NOMO-1 treated with DMSO at 0.1 percent for 48 hours (cell line): ENCODE measurements around the gene PDCD6IP.
"Not testable (repeated sequence)": the region's sequence is repeated elsewhere in the genome, so short reads cannot be mapped to it uniquely, and the experiment has no call there.

Experiments used
- DNase-seq: peaks from one replicate; lab custom pipeline; 2025; ENCODE audit not compliant: unreplicated experiment; lab: John Stamatoyannopoulos, UW

Gene PDCD6IP, protein sequence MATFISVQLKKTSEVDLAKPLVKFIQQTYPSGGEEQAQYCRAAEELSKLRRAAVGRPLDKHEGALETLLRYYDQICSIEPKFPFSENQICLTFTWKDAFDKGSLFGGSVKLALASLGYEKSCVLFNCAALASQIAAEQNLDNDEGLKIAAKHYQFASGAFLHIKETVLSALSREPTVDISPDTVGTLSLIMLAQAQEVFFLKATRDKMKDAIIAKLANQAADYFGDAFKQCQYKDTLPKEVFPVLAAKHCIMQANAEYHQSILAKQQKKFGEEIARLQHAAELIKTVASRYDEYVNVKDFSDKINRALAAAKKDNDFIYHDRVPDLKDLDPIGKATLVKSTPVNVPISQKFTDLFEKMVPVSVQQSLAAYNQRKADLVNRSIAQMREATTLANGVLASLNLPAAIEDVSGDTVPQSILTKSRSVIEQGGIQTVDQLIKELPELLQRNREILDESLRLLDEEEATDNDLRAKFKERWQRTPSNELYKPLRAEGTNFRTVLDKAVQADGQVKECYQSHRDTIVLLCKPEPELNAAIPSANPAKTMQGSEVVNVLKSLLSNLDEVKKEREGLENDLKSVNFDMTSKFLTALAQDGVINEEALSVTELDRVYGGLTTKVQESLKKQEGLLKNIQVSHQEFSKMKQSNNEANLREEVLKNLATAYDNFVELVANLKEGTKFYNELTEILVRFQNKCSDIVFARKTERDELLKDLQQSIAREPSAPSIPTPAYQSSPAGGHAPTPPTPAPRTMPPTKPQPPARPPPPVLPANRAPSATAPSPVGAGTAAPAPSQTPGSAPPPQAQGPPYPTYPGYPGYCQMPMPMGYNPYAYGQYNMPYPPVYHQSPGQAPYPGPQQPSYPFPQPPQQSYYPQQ

DNA sequence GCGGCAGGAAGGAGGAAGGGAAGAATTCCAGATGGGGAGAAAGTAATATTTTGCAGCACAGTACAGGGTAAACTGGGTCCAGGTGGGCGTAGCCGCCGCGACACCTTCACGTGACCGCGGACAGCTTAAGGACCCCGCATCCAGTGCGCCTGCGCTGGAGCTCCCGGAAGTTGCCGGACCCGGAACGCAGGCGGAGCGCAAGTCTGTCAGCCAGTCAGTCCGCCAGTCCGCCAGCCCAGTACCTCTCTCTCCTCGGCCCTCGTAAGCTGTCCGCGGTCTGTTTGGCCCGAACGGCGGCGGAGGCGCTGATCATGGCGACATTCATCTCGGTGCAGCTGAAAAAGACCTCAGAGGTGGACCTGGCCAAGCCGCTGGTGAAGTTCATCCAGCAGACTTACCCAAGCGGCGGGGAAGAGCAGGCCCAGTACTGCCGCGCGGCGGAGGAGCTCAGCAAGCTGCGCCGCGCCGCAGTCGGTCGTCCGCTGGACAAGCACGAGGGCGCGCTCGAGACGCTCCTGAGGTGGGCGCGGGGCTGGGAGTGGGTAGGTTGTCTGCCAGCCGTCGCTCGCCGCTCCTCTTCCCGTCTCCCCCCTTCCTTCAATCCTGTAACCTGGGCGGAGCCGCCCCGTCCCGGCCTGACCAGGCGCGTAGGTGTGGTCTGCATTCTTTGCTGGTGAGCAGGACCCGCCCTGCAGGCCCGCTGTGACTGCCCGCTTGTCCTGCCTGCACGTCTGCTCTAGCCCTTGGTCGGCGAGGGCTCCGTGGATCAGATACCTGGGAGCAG lies at the start of gene PDCD6IP:
Gene PDCD6IP, plus strand, starts transcription at position 213 of the 784 bp plus-strand sequence. Its CDS starts 99 bp downstream, at position 312.
- DNase-seq = peak; percentile 86

DNA sequence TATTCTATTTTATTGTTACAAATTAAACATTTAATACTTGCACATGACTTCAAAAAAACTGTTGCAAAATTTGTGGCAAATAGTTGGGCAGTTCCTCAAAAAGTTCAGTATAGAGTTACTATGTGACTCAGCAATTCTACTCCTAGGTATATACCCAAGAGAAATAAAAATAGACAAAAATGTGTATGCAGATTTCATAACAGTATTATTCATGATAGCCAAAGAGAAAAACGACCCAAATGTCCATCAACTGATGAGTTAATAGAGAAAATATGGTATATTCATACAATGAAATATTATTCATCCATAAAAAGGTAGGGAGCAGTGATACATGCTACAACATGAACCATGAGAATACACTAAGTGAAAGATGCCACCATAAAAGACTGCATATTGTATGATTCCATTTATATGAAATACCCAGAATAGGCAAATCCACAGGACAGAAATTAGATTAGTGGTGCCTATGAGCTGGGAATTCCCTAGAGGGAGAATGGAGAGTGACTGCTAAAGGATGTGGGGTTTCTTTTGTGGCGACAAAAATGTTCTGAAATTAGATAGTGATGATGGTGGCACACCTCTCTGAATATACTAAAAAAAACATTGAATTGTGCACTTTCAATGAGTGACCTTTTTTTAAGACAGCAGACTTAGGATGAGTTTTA lies 48.8 kb upstream of the PDCD6IP start:
- DNase-seq = peak; percentile 95

DNA sequence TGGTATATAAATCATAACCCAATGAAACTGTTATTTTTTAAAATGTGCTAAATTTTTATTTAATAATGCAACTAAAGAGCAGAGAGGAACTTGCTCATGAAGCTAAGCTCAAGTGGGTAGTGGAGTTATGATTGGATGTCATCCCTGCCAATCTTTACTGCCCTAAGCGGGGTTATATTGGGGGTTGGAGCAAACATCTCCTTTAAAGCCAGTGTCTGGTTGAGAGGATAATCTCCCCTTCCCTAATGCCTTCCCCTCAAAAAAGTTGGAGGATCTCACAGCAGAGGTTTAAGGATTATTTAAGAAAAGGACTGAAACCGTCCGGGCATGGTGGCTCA lies 48.2 kb upstream of the PDCD6IP start:
- DNase-seq = no peak

DNA sequence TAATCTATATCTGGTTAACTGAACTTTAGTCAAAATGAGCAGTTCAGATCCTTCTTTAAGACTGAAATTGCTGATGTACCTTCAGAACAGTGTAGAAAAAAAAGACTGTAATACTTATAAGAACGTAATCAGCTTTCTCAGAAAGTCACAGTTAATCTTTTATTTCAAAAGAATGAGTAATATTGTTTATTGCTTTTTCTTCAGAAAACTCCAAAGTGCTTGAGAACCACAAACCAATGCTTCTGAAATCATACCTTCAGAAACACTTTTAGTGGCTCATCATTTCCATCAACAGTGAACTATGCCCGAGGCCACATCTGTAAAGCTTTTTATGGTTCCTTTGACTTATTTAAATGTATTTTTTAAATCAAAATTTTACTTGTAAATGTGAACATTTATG lies 47.1 kb upstream of the PDCD6IP start:
- DNase-seq = no peak

DNA sequence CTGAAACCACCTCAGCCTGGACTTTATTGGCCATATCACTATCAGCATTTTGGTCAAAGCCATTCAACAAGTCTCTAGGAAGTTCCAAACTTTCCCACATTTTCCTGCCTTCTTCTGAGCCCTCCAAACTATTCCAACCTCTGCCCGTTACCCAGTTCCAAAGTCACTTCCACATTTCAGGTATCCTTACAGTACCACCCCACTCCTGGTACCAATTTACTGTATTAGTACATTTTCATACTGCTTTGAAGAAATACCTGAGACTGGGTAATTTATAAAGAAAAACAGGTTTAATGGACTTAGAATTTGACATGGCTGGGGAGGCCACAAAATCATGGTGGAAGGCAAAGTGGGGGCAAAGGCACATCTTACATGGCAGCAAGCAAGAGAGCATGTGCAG lies 44.0 kb upstream of the PDCD6IP start:
- DNase-seq = not testable (repeated sequence)

DNA sequence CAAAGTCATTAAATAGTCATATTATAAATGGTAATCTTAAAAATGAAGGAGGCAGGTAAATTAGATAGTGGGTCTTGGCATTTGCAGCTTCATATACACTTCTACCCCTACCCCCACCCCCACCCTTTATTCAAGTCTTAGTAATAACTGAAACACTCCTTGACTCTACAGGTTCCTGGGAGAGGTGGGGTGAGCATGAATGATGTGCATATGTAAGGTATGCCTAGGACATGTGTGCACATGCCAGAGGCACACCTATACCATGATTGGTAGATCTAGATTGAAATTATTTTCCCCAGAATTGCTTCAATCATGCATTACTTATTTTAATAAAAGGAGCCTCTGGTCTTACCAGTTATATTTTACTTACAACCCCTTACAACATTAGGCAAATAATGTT lies 40.1 kb upstream of the PDCD6IP start:
- DNase-seq = no peak

DNA sequence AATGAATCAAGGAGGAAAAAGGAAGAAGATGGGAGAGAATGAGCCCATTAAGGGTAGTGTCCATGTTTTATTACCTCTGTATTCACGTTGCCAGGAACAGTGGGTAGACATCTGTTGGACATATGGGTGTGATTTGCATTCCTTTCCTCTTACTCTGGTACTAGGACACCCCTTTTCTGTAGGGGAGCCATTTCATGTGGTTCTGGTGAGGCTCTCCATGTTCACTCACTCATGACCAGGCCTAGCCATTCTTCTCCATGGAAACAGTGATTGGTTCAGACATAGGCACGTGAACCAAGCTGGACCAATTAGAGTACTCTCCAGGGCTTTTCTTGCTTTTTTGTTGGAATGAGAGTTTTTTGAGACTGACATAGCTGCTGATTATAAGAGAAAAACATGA lies 39.6 kb upstream of the PDCD6IP start:
- DNase-seq = no peak

DNA sequence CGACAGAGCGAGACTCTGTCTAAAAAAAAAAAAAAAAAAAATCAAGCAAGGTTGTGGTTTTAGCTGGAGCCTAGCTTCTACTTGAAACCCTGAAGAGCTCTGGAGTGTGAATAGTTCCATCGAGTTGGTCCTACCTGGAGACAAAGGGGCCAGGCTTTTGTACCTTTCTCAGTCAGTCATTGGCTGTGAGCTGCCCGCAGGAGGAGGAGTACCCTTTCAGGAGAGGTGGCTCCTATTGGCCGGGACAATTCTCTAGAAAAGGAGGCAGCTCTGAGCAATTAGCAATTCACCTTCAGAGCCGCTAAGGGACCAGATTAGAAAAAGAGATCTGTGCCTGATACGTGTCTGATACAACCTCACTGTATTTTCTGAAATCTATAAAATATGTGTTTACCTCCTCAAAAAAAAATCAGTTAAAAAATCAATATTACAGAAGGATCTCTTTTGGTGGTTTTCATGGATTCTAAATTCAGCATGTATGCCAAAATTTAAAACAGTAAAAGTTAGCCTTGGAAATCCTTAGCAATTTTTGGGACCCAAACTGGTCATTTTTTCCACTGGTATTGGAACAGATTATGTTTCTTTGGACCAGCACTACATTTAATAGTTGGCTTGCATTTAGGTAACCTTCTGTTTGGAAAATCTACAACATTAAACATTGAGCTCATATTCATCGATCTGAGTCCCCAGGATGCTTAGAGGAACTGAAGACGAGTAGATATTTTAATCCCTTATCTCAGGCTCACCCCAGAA lies 29.7 kb upstream of the PDCD6IP start:
- DNase-seq = no peak

DNA sequence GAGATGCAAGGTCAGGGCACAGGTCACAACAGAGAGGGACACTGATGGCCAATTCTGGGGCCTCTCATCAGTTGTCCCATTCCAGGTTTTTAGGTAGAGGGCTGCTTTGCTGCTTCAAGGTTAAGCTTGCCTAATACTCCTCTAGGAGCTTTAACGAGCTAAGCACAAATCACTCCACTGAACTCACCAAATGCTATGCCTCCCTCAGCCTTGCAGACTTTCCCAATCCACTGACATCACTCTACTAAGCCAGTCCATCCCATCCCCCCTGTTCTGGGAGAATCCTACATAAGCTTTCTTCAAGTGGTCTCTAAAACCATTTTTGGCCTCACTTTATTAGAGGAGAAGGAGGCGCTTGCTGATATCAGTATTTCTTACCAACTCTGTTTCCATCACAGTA lies 24.8 kb upstream of the PDCD6IP start:
- no peak for DNase-seq

DNA sequence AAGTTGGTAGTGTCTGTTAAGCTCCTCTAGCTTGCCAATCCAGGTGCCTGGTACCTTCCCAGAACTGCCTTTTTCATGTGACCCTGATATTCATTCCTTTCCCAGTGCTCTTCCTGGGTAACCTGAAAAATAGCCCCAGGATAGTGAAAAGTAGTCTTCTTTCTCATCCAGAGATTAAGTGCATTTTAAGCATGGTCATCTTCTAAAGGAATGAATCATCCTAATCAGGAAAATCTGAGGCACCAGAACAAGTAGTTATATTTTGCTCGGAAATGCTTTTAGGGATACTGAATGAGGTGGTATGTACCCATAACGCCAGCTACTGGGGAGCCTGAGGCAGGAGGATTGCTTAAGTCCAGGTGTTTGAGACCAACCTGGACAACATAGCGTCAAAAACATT lies 23.1 kb upstream of the PDCD6IP start:
- DNase-seq = no peak

DNA sequence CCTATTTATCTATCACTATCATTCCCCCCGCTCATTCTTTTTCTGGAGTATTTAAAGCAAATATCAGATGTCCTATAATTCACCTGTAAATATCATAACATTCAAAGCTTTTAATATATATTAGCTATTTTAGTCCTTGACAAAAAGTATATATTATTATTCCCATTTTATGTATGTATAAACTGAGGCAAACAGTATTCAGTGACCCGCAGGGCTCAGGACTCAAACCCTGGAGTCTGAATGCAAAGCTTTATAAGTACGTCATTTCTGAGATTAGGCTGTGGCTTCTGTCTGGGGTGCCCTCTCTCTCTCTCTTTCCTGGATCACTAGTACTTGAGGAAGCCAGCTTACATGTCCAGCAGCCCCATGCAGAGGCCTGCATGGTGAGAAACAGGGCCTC lies 20.4 kb upstream of the PDCD6IP start:
- no peak for DNase-seq

DNA sequence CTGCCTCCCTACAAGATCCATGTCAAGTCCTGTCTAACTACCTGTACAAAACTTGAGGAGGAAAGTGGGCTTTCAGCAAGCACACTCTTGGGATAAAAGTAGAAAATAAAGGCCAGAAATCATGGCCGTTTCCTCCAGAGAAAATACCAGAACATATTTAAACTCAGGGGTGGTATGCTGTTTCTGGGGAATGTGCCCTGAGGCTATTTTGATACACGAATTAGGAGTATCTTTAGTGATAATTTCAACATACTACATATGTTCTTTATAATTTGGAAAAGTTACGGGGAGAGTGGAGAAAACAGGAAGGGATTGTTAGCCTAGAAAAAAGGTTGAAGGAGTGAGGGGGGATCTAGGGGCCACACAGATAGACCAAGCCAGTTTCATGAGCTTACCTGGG lies 18.7 kb upstream of the PDCD6IP start:
- no peak for DNase-seq

DNA sequence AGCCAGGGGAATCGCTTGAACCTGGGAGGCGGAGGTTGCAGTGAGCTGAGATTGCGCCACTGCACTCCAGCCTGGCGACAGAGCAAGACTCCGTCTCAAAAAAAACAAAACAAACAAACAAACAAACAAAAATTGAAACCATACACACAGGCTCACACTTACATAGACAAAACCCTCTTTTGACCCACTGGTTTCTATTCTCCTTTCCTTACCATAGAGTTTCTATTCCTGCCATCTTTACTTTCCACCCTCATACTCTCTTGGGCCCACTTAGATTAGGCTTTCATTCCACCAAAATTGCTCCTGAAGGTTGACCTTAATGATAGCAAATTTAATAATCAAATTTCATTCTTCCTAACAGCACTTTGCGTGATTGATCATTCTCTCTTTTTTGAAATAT lies 17.0 kb upstream of the PDCD6IP start:
- DNase-seq = not testable (repeated sequence)

DNA sequence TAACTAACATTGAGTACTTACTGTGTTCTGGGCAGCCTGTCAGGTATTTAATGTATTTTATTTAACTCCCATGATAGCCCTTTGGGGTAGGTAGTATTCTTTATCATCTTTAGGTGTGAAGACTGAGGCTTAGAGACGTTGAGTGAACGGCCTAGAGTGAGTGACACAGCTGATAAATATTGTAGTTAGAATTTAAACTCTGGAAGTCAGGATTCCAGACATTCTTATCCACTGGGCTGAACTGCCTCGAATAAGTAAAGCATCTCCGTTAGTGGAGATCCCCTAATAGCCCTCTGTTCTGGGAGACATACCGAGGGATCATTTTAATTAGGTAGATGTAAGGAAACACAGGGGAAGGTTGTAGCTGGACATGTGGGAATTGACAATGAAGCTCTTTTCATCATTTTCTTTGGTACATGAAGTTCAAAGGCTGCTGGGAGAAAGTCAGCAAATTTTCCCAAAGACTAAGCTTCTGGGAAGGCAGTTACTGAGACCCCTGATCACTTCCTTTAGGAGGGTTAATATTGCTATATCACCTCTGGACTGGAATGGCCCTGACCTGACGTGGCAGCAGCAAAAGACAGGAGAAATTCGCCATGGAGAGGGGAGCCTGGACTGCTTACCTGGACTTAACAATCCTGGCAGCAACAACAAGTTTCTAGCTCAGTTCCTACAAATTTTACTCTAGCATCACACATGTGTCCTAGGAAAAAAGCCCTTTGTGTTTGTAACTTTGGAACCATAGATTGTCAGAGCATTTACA lies 11.7 kb upstream of the PDCD6IP start:
- no peak for DNase-seq

DNA sequence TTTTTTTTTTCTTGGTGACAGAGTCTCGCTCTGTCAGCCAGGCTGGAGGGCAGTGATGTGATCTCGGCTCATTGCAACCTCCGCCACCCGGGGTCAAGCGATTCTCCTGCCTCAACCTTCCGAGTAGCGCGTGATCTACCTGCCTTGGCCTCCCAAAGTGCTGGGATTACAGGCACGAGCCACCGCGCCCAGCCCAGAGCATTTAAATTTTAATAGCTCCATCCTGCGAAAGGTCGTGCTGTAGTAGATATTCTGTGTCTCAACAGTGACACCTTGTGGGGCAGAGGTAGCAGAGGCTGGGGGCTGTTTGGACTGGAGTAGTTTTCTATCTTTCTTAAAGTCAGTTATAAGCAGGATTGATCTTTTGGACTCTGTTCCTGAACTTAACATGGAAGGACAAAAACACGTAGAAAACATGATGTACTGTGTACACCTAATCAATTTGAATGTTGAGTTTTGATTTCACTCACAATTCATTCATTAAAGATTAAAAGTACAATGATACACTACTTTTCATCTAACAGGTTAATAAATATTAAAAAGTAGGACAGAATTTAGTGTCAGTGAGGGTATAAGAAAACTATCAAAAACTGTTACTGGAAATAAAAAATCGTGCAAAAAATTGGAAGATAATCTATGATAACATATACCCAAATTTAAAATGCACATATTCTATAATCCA lies 11.0 kb upstream of the PDCD6IP start:
- peak; percentile 71 for DNase-seq

DNA sequence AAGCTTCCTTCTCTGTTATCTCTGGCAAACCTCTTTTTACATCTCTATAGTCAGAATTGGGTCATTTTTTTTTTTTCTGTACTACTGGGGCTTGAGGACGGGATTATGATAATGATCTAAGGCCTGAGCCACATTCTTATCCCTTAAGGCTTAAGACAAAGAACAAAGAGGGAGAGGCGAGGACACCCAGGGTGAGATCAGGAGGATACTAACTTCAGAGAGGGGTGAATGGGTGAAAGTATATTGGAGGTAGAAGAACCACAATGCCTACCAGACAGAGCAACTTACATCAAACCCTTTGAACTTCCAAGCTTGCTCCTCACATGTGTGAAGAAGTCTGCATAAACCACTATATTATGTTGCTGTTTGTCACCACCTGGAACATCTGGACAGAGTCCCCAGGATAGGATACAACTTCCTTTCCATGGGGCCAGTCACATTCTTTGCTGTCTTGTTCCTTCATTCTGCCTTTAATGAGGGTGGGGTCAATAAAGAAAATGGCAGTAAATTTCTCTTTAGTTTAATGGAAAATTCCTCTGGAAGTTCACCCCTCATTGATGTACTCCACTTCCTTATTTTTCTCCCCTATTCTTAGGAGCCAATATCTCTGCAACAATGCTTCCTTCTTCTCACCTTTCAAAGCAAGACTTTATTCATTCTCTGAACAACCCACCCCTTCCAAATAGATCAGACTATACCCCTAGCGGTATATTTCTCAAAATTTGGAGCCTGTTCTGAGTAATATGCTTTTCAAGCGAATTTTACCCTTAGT lies 9.1 kb upstream of the PDCD6IP start:
- DNase-seq = no peak

DNA sequence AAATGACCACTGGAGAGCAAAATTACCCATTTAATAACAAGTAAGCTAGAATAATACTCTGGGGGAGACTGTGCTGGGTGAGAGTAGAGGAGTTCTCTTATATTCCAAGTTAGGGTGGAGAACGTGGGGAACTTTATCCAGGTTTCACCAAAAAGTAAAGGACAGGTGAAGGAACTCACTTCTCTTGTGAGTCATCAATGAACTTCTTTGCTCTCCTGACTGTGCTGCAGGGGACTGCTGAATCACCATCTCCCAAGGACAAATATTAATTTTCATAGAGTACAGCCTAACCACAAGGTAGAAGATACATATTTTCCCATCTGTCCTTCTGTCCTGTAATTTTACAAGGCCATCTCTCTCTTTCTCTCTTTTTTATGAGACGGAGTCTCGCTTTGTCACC lies 8.3 kb upstream of the PDCD6IP start:
- no peak for DNase-seq

DNA sequence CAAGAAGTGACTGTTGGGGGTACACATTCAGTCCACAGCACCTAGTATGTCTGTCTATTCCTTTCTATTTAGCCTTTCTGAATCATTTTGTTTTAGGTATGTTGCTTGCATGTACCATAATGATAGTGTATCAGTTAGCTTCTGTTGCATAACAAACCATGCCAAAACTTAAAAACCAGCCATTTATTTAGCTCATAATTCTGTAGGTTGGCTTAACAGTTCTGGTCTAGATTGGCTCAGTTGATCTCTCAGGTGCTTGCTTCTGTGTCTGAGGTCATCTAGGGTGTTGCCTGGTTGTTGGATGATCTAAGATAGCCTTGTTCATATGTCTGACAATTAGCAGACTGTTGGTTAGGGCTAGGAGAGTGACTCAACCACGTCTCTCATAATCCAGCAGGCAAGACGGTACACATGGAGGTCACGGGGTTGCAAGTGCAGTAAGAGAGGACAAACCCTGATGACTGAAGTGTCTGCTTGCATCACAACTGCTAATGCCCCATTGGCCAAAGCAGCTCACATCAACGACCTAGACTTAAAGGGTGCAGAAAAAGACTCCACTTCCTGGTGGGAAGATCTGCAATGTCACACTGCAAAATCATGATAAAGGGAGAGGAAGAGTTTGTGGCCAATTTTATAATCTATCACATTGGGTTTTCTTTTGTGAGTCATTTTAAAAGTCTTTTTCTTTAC lies 6.8 kb upstream of the PDCD6IP start:
- DNase-seq = peak; percentile 98
